ENCODE measurements around the gene PAK2. TPM values are rescaled to one million over a fixed set of nuclear protein-coding genes. Genes with fewer than 3 reads are reported as not detected.

The PAK2 gene
- total and polyA plus RNA-seq, 9 of the 15 experiments (the other 6 are each of a cell fraction or from before 2014, with no cell fraction given), result 13.2 to 72.4 (median 35.7) TPM

DNA sequence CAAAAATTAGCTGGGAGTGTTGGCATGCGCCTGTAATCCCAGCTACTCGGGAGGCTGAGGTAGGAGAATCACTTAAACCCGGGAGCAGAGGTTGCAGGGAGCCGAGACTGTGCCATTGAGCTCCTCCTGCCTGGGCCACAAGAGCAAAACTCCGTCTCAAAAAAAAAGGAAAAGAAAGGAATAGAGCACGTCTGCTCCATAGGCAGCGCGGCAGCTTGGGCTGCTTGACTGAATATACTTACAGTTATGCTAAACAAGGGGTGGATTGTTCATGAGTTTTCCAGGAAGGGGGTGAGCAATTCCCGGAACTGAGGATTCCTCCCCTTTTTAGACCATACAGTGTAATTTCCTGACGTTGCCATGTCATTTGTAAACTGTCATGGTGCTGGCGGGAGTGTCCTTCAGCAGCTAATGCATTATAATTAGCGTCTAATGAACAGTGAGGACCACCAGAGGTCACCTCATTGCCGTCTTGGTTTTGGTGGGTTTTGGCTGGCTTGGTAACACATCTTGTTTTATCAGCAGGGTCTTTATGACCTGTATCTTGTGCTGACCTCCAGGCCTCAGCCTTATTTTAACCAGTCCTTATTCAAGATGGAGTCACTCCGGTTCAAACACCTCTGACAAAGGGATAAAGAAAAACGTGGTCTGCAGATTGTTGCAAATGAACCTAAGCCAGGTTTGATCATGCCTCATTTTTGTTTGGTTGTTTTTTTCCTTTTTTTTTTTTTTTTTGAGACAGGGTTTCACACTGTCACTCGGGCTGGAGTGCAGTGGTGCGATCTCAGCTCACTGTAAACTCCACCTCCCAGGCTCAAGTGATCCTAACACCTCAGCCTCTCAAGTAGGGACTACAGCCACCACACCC, 103.1 kb downstream of the PAK2 start (continued):
- no peak for TF ChIP-seq BRF1 (IDR thresholded peaks at IDR 0.05; ENCODE audit: borderline replicate concordance, extremely low read depth, insufficient read length)
- no peak for TF ChIP-seq NCOA2 (IDR thresholded peaks at IDR 0.05; ENCODE audit: partially characterized antibody in 2 of 2)
- TF ChIP-seq PCBP2 (IDR thresholded peaks at IDR 0.05; ENCODE audit: low read depth, low read length, poor library complexity, severe bottlenecking), result no peak
- TF ChIP-seq SAP30 (IDR thresholded peaks at IDR 0.05; ENCODE audit: borderline replicate concordance, insufficient read depth, low read depth, low read length, poor library complexity, severe bottlenecking), result no peak
- TF ChIP-seq FOXP1 (CRISPR knock-in tag; IDR thresholded peaks at IDR 0.05), result no peak
- no peak for TF ChIP-seq RUNX1 (IDR thresholded peaks at IDR 0.05; ENCODE audit: low read depth)
- peak; percentile 92 for TF ChIP-seq ADNP (tag; IDR thresholded peaks at IDR 0.05)
- peak; percentile 99 for TF ChIP-seq ZNF445 (CRISPR knock-in tag; IDR thresholded peaks at IDR 0.05; ENCODE audit: low read depth)
- TF ChIP-seq, protein P1, sequence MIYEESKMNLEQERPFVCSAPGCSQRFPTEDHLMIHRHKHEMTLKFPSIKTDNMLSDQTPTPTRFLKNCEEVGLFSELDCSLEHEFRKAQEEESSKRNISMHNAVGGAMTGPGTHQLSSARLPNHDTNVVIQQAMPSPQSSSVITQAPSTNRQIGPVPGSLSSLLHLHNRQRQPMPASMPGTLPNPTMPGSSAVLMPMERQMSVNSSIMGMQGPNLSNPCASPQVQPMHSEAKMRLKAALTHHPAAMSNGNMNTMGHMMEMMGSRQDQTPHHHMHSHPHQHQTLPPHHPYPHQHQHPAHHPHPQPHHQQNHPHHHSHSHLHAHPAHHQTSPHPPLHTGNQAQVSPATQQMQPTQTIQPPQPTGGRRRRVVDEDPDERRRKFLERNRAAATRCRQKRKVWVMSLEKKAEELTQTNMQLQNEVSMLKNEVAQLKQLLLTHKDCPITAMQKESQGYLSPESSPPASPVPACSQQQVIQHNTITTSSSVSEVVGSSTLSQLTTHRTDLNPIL (CRISPR knock-in tag; IDR thresholded peaks at IDR 0.05), result peak; percentile 99
- TF ChIP-seq, protein P2, sequence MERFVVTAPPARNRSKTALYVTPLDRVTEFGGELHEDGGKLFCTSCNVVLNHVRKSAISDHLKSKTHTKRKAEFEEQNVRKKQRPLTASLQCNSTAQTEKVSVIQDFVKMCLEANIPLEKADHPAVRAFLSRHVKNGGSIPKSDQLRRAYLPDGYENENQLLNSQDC (CRISPR knock-in tag; IDR thresholded peaks at IDR 0.05), result peak; percentile 94
- peak; percentile 72 for TF ChIP-seq ARID1B (IDR thresholded peaks at IDR 0.05)
- peak; percentile 99 for TF ChIP-seq ZNF133 (CRISPR knock-in tag; IDR thresholded peaks at IDR 0.05)
- peak; percentile 94 for TF ChIP-seq ZNF518B (CRISPR knock-in tag; IDR thresholded peaks at IDR 0.05)
- TF ChIP-seq IRF2 (CRISPR knock-in tag; IDR thresholded peaks at IDR 0.05), result no peak
- peak; percentile 96 for TF ChIP-seq NFE2L1 (tag; IDR thresholded peaks at IDR 0.05; ENCODE audit: borderline replicate concordance, low read depth)
- TF ChIP-seq ZNF830 (CRISPR knock-in tag; IDR thresholded peaks at IDR 0.05), result peak; percentile 99
- TF ChIP-seq SLC30A9 (CRISPR knock-in tag; IDR thresholded peaks at IDR 0.05), result peak; percentile 96
- peak; percentile 98 for TF ChIP-seq STAT5A (IDR thresholded peaks at IDR 0.05; ENCODE audit: borderline replicate concordance, low read length)
- no peak for TF ChIP-seq SMAD1 (IDR thresholded peaks at IDR 0.05; ENCODE audit: low read depth, low read length, partially characterized antibody)
- no peak for TF ChIP-seq ZKSCAN1 (IDR thresholded peaks at IDR 0.05; ENCODE audit: low read depth, low read length)
- TF ChIP-seq, protein P3, sequence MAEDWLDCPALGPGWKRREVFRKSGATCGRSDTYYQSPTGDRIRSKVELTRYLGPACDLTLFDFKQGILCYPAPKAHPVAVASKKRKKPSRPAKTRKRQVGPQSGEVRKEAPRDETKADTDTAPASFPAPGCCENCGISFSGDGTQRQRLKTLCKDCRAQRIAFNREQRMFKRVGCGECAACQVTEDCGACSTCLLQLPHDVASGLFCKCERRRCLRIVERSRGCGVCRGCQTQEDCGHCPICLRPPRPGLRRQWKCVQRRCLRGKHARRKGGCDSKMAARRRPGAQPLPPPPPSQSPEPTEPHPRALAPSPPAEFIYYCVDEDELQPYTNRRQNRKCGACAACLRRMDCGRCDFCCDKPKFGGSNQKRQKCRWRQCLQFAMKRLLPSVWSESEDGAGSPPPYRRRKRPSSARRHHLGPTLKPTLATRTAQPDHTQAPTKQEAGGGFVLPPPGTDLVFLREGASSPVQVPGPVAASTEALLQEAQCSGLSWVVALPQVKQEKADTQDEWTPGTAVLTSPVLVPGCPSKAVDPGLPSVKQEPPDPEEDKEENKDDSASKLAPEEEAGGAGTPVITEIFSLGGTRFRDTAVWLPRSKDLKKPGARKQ (CRISPR knock-in tag; IDR thresholded peaks at IDR 0.05), result peak; percentile 100
